ENCODE measurements around the gene PPM1H.

GRCh38 chr12:62928632-62929031 lies 6.3 kb downstream of the PPM1H start:
- TF ChIP-seq CTCF (IDR thresholded peaks at IDR 0.05; ENCODE audit: low read depth, low read length), result no peak
- no peak for TF ChIP-seq EZH2phosphoT487 (IDR thresholded peaks at IDR 0.05; ENCODE audit: low read depth)

All from OCI-LY3 (cell line).